Fibroblast of the conjunctiva (primary cell): Measurements from ENCODE around the gene SYPL1.

Source experiments
- DNase-seq: peaks from one replicate; pipeline ENCODE4 v3.0.0-alpha.2; 2010; ENCODE audit warnings: low read depth

Gene SYPL1

GRCh38 chr7:106050002-106050745, 61.9 kb downstream of the SYPL1 start:
- no peak for DNase-seq

GRCh38 chr7:106049139-106049752, 62.9 kb downstream of the SYPL1 start:
- no peak for DNase-seq

GRCh38 chr7:106048706-106049020, 63.4 kb downstream of the SYPL1 start:
- no peak for DNase-seq

- no peak for DNase-seq
Measured at GRCh38 chr7:106047818-106048705, 64.0 kb downstream of the SYPL1 start.

- no peak for DNase-seq
Measured at GRCh38 chr7:106047184-106047583, 64.9 kb downstream of the SYPL1 start.

GRCh38 chr7:106045586-106045985, 66.5 kb downstream of the SYPL1 start:
- DNase-seq = no peak

- no peak for DNase-seq
Measured at GRCh38 chr7:106045139-106045538, 67.0 kb downstream of the SYPL1 start.

- no peak for DNase-seq
Measured at GRCh38 chr7:106042196-106042611, 69.9 kb downstream of the SYPL1 start.

- DNase-seq = no peak
Measured at GRCh38 chr7:106041140-106041717, 70.9 kb downstream of the SYPL1 start.
